Activated CD8-positive, alpha-beta memory T cell treated with anti-CD3 and anti-CD28 coated beads, Interleukin-2, amount 50 U/mL, for 24 hours (primary cell): ENCODE results near the gene DYNC1I1.

ENCODE experiments used
- DNase-seq: peaks from one replicate; pipeline ENCODE4 v3.0.0-alpha.2; 2020; ENCODE audit errors: extremely low read depth

Gene DYNC1I1

GRCh38 chr7:95788884-95789283 lies 16.5 kb downstream of the DYNC1I1 start:
- no peak for DNase-seq

GRCh38 chr7:95793658-95794057 lies 21.3 kb downstream of the DYNC1I1 start:
- DNase-seq: no peak

GRCh38 chr7:95794917-95795515 lies 22.7 kb downstream of the DYNC1I1 start:
- DNase-seq: no peak

- no peak for DNase-seq
These were observed 24.3 kb downstream of the DYNC1I1 start for GRCh38 chr7:95796617-95797016.

GRCh38 chr7:95798401-95798930 lies 26.1 kb downstream of the DYNC1I1 start:
- no peak for DNase-seq

- no peak for DNase-seq
These were observed 28.4 kb downstream of the DYNC1I1 start for GRCh38 chr7:95800787-95801186.

- DNase-seq: no peak
These were observed 29.9 kb downstream of the DYNC1I1 start for GRCh38 chr7:95802270-95802669.

GRCh38 chr7:95804052-95804451 lies 31.7 kb downstream of the DYNC1I1 start:
- DNase-seq: no peak

- DNase-seq: no peak
These were observed 33.6 kb downstream of the DYNC1I1 start for GRCh38 chr7:95805909-95806308.

GRCh38 chr7:95808396-95808795 lies 36.0 kb downstream of the DYNC1I1 start:
- DNase-seq: no peak

GRCh38 chr7:95811846-95812445 lies 39.6 kb downstream of the DYNC1I1 start:
- no peak for DNase-seq

GRCh38 chr7:95814721-95815120 lies 42.4 kb downstream of the DYNC1I1 start:
- no peak for DNase-seq

GRCh38 chr7:95817866-95818640 lies 45.7 kb downstream of the DYNC1I1 start:
- DNase-seq: no peak

- DNase-seq: no peak
These were observed 48.4 kb downstream of the DYNC1I1 start for GRCh38 chr7:95820778-95821177.

- DNase-seq: no peak
These were observed 50.4 kb downstream of the DYNC1I1 start for GRCh38 chr7:95822717-95823116.

- DNase-seq: no peak
These were observed 52.3 kb downstream of the DYNC1I1 start for GRCh38 chr7:95824616-95825015.

GRCh38 chr7:95828824-95829790 lies 56.8 kb downstream of the DYNC1I1 start:
- DNase-seq: no peak

GRCh38 chr7:95840953-95841950 lies 68.9 kb downstream of the DYNC1I1 start:
- DNase-seq: no peak

- DNase-seq: no peak
These were observed 70.9 kb downstream of the DYNC1I1 start for GRCh38 chr7:95843286-95843685.

GRCh38 chr7:95845007-95845406 lies 72.7 kb downstream of the DYNC1I1 start:
- DNase-seq: no peak
